LNCaP clone FGC (cell line): ENCODE data around the gene RIPOR2.

Experiments
- DNase-seq: peaks from one replicate; pipeline ENCODE4 v3.0.0-alpha.2; 2011; ENCODE audit warnings: low read depth
- H3K4me3 ChIP-seq: 2 replicates; pipeline ENCODE4 v1.5.1; 2011; ENCODE audit warnings: mild to moderate bottlenecking, low read depth, low read length, control low read depth
- CTCF ChIP-seq: IDR thresholded peaks from 2 replicates; pipeline ENCODE4 v1.5.1; 2012; ENCODE audit warnings: mild to moderate bottlenecking; ENCODE audit not compliant: control insufficient read depth, insufficient read depth; ENCODE audit errors: extremely low read depth

RIPOR2 gene

GRCh38 chr6:24872779-24873178, 63.0 kb downstream of the RIPOR2 start:
- no peak for TF ChIP-seq CTCF
- no peak for DNase-seq
- H3K4me3 ChIP-seq, result no peak overlapping the region

- no peak for DNase-seq
- H3K4me3 ChIP-seq, result no peak overlapping the region
- TF ChIP-seq CTCF, result no peak
Measured at GRCh38 chr6:24868765-24869164, 67.0 kb downstream of the RIPOR2 start.

GRCh38 chr6:24867104-24867703, 68.6 kb downstream of the RIPOR2 start:
- H3K4me3 ChIP-seq, result no peak overlapping the region
- no peak for TF ChIP-seq CTCF
- DNase-seq, result no peak

- DNase-seq, result no peak
- TF ChIP-seq CTCF, result no peak
- H3K4me3 ChIP-seq, result no peak overlapping the region
Measured at GRCh38 chr6:24865161-24865560, 70.6 kb downstream of the RIPOR2 start.

GRCh38 chr6:24864343-24864742, 71.4 kb downstream of the RIPOR2 start:
- no peak for DNase-seq
- no peak overlapping the region for H3K4me3 ChIP-seq
- TF ChIP-seq CTCF, result no peak

- no peak overlapping the region for H3K4me3 ChIP-seq
- TF ChIP-seq CTCF, result no peak
- DNase-seq, result no peak
Measured at GRCh38 chr6:24861934-24862333, 73.8 kb downstream of the RIPOR2 start.

GRCh38 chr6:24859608-24860200, 76.1 kb downstream of the RIPOR2 start:
- no peak for DNase-seq
- H3K4me3 ChIP-seq, result no peak overlapping the region
- TF ChIP-seq CTCF, result no peak
